ENCODE data around the gene PHF23. TPM values are rescaled to one million over a fixed set of nuclear protein-coding genes. Genes with fewer than 3 reads are reported as not detected.

The PHF23 gene
- total RNA-seq, result 61.5 and 67.3 TPM in 2 replicates

DNA sequence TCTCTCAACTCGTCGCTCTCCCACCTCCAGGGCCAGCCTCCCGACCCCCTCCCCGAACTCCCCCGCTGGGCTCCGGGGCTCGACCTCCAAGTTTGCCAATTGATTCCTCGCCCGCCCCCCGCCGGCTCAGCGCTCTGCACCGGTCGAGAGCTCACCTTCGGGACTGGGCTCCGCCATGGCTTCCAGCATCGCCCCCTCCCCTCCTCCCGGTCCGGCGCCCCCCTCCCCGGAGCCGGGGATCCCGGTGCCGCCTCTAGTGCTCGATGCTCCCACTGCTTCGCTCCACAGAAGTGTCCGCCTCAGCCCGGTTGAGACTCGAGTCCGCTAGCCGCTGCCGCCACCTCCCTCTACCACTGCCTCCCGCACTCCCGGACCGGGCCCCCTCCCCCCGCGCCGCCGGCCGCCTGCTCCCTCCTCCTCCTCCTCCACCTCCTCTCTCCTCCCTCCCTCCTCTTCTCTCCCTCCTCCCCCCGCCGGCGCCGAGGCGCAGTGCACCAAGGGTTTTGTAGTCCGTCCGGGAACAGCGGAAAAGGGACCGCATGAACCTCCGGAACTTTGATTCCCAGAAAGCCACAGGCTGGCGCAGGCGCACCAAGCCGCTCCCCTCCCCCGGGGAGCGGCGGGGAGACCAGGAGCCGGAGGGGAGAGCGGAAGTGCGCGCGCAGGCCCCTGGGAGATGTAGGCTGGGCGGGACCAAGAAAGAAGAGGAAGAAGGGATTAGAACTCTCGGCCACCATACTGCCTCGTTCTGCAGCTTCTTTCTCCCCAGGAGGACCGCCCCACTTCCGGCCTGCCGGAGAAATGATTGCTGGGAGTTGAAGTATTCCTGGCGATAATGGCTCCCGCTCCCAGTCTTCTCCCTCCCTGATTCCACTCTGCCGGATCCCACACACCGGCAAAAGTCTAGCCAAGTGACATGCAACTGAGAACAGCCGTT lies at the start of gene PHF23:
Gene PHF23 (minus strand): TSS at position 367 of the 937 bp plus-strand sequence. CDS start 178 bp downstream, at position 189.
- intact Hi-C loops (cut with micrococcal nuclease), result loop anchor here (1.0 to 10.0 kb wide), 11 partner anchors 13 to 618 kb away; partner anchors contain the start of genes EIF5A, ELP5, KIAA0753 and NAA38

GRCh38 chr17:7285679-7286078 lies 46.4 kb upstream of the PHF23 start:
- intact Hi-C loops (cut with micrococcal nuclease), result no loop called here

- intact Hi-C loops (cut with micrococcal nuclease), result loop anchor here (5.0 kb wide), 1 partner anchor 238 kb away; no protein-coding TSS in a partner anchor
Observed at GRCh38 chr17:7284911-7285310, 45.7 kb upstream of the PHF23 start.

GRCh38 chr17:7283471-7284216 lies 44.4 kb upstream of the PHF23 start:
- intact Hi-C loops (cut with micrococcal nuclease), result loop anchor here (5.0 kb wide), 1 partner anchor 236 kb away; no protein-coding TSS in a partner anchor

DNA sequence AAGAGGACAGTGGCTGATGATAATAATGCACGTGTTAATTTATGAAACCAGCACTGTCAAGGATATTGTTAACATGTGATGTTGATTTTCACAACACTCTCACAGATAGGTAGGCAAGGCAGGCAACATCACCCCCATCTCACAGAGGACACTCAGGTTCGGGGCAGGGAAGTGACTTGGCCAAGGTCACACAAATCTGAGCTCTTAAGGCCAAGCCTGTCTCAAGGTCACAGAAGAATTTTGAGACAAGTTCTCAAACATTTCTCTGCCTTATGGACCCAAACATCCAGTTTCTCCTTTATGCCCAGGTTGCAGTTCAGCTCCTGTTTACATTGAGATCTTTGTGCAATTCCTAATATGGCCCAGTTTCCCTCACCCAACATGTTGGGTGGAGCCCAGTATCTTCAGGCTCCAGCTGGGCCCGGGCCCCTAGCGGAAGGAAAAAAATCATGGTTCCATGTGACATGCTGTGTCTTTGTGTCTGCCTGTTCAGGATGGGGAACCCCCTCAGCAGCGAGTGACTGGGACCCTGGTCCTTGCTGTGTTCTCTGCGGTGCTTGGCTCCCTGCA lies 43.6 kb upstream of the PHF23 start:
- intact Hi-C loops (cut with micrococcal nuclease), result loop anchor here (5.0 kb wide), 1 partner anchor 236 kb away; no protein-coding TSS in a partner anchor

GRCh38 chr17:7281953-7282751 lies 42.9 kb upstream of the PHF23 start:
- intact Hi-C loops (cut with micrococcal nuclease), result loop anchor here (1.0 to 5.0 kb wide), 5 partner anchors 19 to 235 kb away; partner anchors contain the start of genes CLDN7, EIF5A, NEURL4 and TMEM102

DNA sequence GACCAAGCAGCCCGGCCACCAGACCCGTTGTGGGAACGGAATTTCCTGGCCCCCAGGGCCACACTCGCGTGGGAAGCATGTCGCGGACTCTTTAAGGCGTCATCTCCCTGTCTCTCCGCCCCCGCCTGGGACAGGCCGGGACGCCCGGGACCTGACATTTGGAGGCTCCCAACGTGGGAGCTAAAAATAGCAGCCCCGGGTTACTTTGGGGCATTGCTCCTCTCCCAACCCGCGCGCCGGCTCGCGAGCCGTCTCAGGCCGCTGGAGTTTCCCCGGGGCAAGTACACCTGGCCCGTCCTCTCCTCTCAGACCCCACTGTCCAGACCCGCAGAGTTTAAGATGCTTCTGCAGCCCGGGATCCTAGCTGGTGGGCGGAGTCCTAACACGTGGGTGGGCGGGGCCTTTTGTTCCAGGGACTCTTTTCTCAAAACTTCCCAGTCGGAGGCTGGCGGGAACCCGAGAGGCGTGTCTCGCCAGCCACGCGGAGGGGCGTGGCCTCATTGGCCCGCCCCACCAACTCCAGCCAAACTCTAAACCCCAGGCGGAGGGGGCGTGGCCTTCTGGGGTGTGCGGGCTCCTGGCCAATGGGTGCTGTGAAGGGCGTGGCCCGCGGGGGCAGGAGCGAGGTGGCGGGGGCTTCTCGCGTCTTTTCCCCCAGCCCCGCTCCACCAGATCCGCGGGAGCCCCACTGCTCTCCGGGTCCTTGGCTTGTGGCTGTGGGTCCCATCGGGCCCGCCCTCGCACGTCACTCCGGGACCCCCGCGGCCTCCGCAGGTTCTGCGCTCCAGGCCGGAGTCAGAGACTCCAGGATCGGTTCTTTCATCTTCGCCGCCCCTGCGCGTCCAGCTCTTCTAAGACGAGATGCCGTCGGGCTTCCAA lies 42.1 kb upstream of the PHF23 start, which contains the start of gene SLC2A4:
Gene SLC2A4 (plus strand): TSS at position 645 of the 879 bp plus-strand sequence. CDS start 217 bp downstream, at position 862.
- intact Hi-C loops (cut with micrococcal nuclease), result loop anchor here (1.0 to 5.0 kb wide), 5 partner anchors 19 to 234 kb away; partner anchors contain the start of genes CLDN7, EIF5A, NEURL4 and TMEM102

DNA sequence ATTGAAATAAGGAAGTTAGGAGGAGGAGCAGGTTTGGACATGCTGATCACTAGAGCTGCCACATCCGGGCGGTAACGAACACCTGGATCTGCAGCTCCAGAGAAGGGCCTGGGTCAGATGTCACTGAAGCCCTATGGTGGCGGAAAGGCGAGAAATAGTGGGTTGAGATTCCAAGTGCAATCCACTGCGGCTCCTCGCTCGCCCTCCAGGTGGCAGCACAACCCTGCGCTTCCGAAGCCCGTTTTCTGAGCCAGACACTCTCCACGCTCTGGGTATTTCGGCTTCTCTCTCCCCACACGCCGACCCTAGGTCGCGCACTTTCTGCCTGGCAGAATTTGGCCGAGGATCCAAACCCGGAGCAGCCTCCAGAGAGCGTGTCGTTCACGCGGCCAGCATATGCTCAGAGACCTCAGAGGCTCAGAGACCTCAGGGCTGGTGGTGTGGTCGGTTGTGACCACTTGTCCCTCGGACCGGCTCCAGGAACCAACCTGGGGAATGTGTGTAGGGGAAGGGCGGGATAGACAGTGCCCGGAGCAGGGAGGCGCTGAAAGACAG lies 41.3 kb upstream of the PHF23 start:
- intact Hi-C loops (cut with micrococcal nuclease), result loop anchor here (1.0 to 5.0 kb wide), 8 partner anchors 16 to 281 kb away; partner anchors contain the start of genes CLDN7, EIF5A, NEURL4 and SENP3

- intact Hi-C loops (cut with micrococcal nuclease), result no loop called here
Observed at GRCh38 chr17:7279448-7279847, 40.2 kb upstream of the PHF23 start.

DNA sequence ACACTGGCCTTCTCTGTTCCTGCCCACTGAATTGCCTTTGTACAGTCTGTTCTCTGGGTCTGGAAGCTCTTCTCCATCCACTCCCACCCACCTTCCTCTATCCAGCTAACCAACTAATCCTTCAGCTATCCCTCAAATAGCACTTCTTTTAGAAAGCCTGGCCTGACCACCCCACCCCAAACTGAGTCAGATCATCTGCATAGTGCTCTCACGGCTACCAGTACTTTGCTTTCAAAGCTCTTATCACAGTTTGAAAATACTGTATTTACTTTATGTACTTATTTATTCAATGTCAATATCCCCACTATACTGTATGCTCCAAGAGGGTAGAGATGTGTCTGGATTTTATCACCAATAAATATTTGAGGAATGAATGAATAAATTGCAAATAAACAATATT lies 27.5 kb upstream of the PHF23 start:
- intact Hi-C loops (cut with micrococcal nuclease), result no loop called here

DNA sequence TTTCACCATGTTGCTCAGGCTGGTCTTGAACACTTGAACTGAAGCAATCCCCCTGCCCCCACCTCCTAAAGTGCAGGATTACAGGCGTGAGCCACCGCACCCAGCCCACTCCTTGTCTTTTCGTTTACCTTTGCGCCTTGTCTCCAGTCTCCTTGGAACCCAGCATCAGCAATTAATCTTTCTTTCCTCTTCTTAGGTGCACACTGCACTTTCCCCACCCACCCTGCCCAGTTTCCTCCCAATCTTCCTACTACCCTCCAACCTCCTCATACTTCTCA lies 24.5 kb upstream of the PHF23 start:
- intact Hi-C loops (cut with micrococcal nuclease), result loop anchor here (2.0 kb wide), 1 partner anchor 17 kb away; the partner anchor contains the start of gene SLC2A4

DNA sequence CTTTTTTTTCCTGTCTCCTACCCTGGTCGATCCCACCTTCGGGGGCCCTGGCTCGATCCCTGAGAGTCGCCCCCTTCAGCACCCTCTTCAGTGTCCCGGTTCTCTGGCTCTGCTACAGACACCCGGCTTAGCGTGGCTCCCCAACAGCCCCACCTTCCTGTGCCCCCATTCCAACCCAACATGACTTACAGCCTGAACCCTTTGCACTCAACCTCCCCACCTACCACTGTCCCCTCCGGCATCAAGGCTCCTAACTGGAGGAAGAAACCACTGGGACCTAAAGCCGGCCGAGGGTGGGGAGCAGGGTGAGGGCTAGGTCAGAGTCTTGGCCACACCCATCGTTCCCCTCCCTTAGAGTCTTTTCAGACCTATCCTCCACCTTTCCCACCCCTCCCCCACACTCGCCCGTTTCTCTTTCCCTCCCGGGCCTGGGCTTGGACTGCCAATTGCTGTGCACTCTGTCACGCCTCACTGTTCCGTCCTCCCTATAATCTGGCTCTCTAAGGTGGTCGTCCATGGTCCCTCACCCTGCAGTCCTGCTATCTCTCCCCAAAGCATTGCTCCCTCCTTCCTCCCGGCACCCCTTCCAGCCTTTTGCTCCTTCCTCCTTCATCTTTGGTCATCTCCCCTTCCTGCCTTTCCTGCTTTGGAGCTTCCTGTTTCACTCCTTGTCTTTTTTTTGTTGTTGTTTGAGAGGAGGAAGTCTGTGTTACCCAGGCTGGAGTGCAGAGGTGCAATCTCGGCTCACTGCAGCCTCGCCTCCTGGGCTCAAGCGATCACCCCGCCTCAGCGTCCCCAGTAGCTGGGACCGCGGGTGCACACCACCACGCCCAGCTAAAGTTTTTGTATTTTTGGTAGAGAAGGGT lies 23.9 kb upstream of the PHF23 start:
- intact Hi-C loops (cut with micrococcal nuclease), result loop anchor here (2.0 kb wide), 1 partner anchor 18 kb away; the partner anchor contains the start of gene SLC2A4

GRCh38 chr17:7262192-7262934 lies 23.1 kb upstream of the PHF23 start, which contains the start of gene CLDN7:
CLDN7 (minus strand) TSS chr17:7262478; CDS start chr17:7262043, 435 bp downstream.
- intact Hi-C loops (cut with micrococcal nuclease), result loop anchor here (2.0 kb wide), 1 partner anchor 18 kb away; the partner anchor contains the start of gene SLC2A4

GRCh38 chr17:7261379-7262191 lies 22.3 kb upstream of the PHF23 start:
- intact Hi-C loops (cut with micrococcal nuclease), result loop anchor here (2.0 kb wide), 1 partner anchor 19 kb away; the partner anchor contains the start of gene SLC2A4

GRCh38 chr17:7260651-7261378 lies 21.6 kb upstream of the PHF23 start:
- intact Hi-C loops (cut with micrococcal nuclease), result no loop called here

Measured in T-helper 1 cell treated with Interleukin-12 subunit alpha and Interleukin-12 subunit beta and Interleukin-4 antibody, amounts not matched to agents 30 ng/mL and 1 ng/mL, for 36 hours (primary cell).